ENCODE results near the gene VPS45. TPM values are rescaled to one million over a fixed set of nuclear protein-coding genes. Genes with fewer than 3 reads are reported as not detected.

Gene VPS45
- polyA plus RNA-seq, 1 of the 3 experiments (the other 2 are of a cell fraction): 31.5 TPM

GRCh38 chr1:150093805-150094204 is 26.2 kb downstream of the VPS45 start:
- CTCF ChIA-PET: no interaction called here

More at GRCh38 chr1:150093805-150094204, 26.2 kb downstream of the VPS45 start:
- no peak overlapping the region for H3K9ac ChIP-seq
- no peak for TF ChIP-seq RFX5 (IDR thresholded peaks at IDR 0.05; ENCODE audit: low read length)
- no peak for TF ChIP-seq YY1 (IDR thresholded peaks at IDR 0.05; ENCODE audit: low read depth)
- no peak for TF ChIP-seq GABPA (IDR thresholded peaks at IDR 0.05; ENCODE audit: low read depth)
- TF ChIP-seq ZBTB33 (IDR thresholded peaks at IDR 0.05; ENCODE audit: borderline replicate concordance, low read depth): no peak
- no peak for TF ChIP-seq REST (IDR thresholded peaks at IDR 0.05; ENCODE audit: low read depth, low read length)
- no peak overlapping the region for H3K4me3 ChIP-seq (ENCODE audit: low read depth in 2 of 2, low read length in 1 of 2)
- no peaks in the 10 kb centered on the region for H3K27me3 ChIP-seq (ENCODE audit: insufficient read depth)
- H3K9me3 ChIP-seq: no peaks in the 10 kb centered on the region
- DNase-seq: no peak
- H3K4me2 ChIP-seq: no peak overlapping the region
- no peaks in the 10 kb centered on the region for H3K79me2 ChIP-seq (ENCODE audit: insufficient read depth)
- no peaks in the 10 kb centered on the region for H4K20me1 ChIP-seq (ENCODE audit: insufficient read depth)
- 0 out of 4 replicates have a peak overlapping the region, but pooled peaks of 1 of the 2 experiments have one; percentile 23 for H3K27ac ChIP-seq (ENCODE audit: low read depth in 2 of 2, low read length in 1 of 2)
- WGBS (ENCODE audit: low lambda C conversion rate): 85% methylated on average over 1 of the region's 1 CpG
- H3K4me1 ChIP-seq (ENCODE audit: control insufficient read depth in 1 of 2, insufficient read depth in 2 of 2, low read depth in 1 of 2, low read length in 1 of 2): peaks cover 0 to 5% of the 10 kb centered on the region in 2 experiments; a peak in 2 of 4 replicates
- no peak overlapping the region for H2AFZ ChIP-seq (ENCODE audit: low read depth)
- no peaks in the 10 kb centered on the region for H3F3A ChIP-seq (replicated peaks; ENCODE audit: insufficient read depth)
- H3K9me2 ChIP-seq: no peaks in the 10 kb centered on the region
- peaks cover 68 to 79% of the 10 kb centered on the region in 2 experiments for H3K36me3 ChIP-seq (replicated peaks in 1 of 2; ENCODE audit: control insufficient read depth in 1 of 2, insufficient read depth in 2 of 2, low read length in 1 of 2)
- POLR2A ChIA-PET: no interaction called here
